ENCODE results near the gene GARNL3. TPM values are rescaled to one million over a fixed set of nuclear protein-coding genes. Genes with fewer than 3 reads are reported as not detected.

Gene GARNL3
- total and polyA plus RNA-seq, 8 donors = 0.76 to 35.8 (median 7.5) TPM

DNA sequence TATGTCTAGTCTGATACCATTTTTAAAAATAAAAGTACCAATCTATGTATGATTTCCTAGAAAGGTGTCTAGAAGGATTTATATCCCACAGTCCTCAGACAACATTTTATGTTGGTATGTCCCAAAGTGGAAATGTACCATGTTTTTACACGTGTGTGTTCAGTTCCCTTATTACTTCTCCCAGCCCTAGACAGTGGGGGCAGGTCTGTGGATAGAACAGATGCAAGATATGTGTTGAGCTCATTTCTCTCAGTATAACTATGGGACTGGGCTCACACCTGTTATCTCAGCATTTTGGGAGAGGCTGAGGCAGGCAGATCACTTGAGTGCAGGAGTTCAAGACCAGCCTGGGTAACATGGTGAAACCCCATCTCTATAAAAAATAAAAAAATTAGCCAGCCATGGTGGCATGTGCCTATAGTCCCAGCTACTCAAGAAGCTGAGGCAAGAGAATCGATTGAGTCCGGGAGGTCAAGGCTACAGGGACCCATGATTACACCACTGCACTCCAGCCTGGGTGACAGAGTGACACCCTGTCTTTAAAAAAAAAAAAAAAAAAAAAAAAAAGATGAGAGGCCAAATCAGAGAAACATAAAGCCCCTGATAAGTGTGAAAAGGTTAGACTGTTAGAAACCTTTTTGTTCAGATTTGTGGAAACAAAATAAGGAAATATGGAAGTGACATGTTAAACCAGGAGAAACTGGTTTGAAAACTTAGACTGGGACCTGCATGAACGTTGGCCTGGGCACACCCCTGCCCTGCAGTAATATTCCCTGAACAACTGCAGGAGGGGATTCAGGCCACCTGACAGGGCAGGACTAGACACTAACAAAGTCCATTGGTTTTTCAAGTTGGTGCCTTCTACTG is 125.0 kb downstream of the GARNL3 start:
- 69 to 84% (median 79%) methylated on average over 4 of the region's 4 CpGs for WGBS, 5 donors
- H3K4me3 ChIP-seq = no peak overlapping the region
- TF ChIP-seq POLR2AphosphoS5 (IDR thresholded peaks at IDR 0.05) = no peak
- no peak for TF ChIP-seq EP300 (IDR thresholded peaks at IDR 0.05)
- TF ChIP-seq CTCF (IDR thresholded peaks at IDR 0.05) = no peak
- TF ChIP-seq POLR2A (IDR thresholded peaks at IDR 0.05) = no peak
- H3K27ac ChIP-seq = no peak overlapping the region
- intact Hi-C loops (cut with DNase I; ENCODE audit: low total_unique reads) = no loop called here
- H3K27me3 ChIP-seq = no peaks in the 10 kb centered on the region
- peaks cover 0 to 11% (median 4%) of the 10 kb centered on the region in 4 donors for H3K36me3 ChIP-seq
- no peak for DNase-seq
- no peaks in the 10 kb centered on the region for H3K9me3 ChIP-seq
- peaks cover 0 to 18% (median 0%) of the 10 kb centered on the region in 4 donors for H3K4me1 ChIP-seq

DNA sequence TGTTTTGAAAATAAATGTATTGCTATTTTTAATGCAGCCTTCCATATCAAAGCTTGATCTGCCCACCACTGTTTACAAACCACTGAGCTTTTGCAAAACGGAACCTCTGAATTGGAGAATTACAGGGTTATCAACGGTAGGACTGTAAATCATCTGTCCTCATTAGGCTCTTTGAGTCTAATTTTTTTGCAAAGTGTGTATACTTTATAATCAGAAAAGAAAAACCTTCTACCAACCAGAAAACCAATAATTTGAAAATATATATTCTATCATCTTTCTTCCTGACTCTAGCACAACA is 125.6 kb downstream of the GARNL3 start:
- no peak overlapping the region for H3K27ac ChIP-seq
- H3K4me1 ChIP-seq = peaks cover 0 to 18% (median 0%) of the 10 kb centered on the region in 4 donors
- H3K36me3 ChIP-seq = peaks cover 0 to 11% (median 4%) of the 10 kb centered on the region in 4 donors
- TF ChIP-seq POLR2AphosphoS5 (IDR thresholded peaks at IDR 0.05) = no peak
- TF ChIP-seq POLR2A (IDR thresholded peaks at IDR 0.05) = no peak
- no peak for TF ChIP-seq EP300 (IDR thresholded peaks at IDR 0.05)
- no peak for TF ChIP-seq CTCF (IDR thresholded peaks at IDR 0.05)
- intact Hi-C loops (cut with DNase I; ENCODE audit: low total_unique reads) = no loop called here
- no peak for DNase-seq
- H3K9me3 ChIP-seq = no peaks in the 10 kb centered on the region
- no peak overlapping the region for H3K4me3 ChIP-seq
- H3K27me3 ChIP-seq = no peaks in the 10 kb centered on the region
- 45 to 72% (median 66%) methylated on average over 2 of the region's 2 CpGs for WGBS, 5 donors

DNA sequence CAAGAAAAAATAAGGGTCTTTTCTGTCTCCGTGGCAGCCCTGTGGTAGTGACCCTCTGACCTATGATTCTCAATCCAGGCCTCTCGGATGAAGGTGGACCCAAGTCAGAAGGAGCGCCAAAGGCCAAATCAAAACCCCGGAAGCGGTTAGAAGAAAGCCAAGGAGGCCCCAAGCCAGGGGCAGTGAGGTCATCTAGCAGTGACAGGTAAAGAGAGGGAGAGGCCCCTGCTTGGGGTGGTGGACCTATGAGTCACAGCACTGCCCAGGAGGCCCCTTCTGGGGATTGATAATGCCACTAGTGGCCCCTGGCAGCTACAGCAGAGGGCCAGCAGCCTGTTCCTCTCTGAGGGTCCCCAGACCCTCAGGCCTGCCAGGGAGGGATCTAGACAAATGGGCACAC is 126.0 kb downstream of the GARNL3 start:
- intact Hi-C loops (cut with DNase I; ENCODE audit: low total_unique reads) = no loop called here
- 42 to 63% (median 50%) methylated on average over 5 of the region's 5 CpGs for WGBS, 5 donors
- H3K27ac ChIP-seq = no peak overlapping the region

DNA sequence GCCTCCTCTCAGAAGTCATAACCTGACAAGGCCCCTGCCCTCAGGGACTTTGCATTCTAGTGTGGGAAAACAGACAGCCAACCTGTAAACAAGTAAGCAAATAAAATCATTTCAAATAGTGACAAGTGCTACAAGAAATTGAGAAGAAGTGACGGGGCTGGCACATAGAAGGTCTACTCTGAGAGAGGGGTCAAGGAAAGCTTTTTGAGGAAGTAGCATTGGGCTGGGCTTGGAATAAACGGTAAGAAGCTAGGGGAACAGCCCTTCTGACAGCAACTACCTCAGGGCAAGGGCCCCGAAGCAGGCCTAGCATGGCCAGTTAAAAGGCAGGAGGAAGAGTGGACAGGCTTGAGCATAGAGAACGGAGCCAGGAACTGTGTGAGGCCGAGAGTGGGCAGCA is 127.6 kb downstream of the GARNL3 start:
- TF ChIP-seq POLR2AphosphoS5 (IDR thresholded peaks at IDR 0.05) = no peak
- no peak for TF ChIP-seq EP300 (IDR thresholded peaks at IDR 0.05)
- TF ChIP-seq CTCF (IDR thresholded peaks at IDR 0.05) = no peak
- 75 to 88% (median 82%) methylated on average over 5 of the region's 5 CpGs for WGBS, 5 donors
- intact Hi-C loops (cut with DNase I; ENCODE audit: low total_unique reads) = no loop called here
- Histone ChIP-seq H3K9me3 (no peaks in the 10 kb centered on the region), H3K36me3 (peaks cover 0 to 11% (median 4%) of the 10 kb centered on the region in 4 donors), H3K4me3 (no peak overlapping the region), H3K4me1 (peaks cover 5 to 26% (median 10%) of the 10 kb centered on the region in 4 donors), H3K27me3 (no peaks in the 10 kb centered on the region), H3K27ac (no peak overlapping the region)
- DNase-seq = no peak

More for the DNA sequence above, 126.0 kb downstream of the GARNL3 start:
- peaks cover 0 to 18% (median 0%) of the 10 kb centered on the region in 4 donors for H3K4me1 ChIP-seq
- DNase-seq = peak in 1 of 2 donors; percentile 86
- TF ChIP-seq EP300 (IDR thresholded peaks at IDR 0.05) (no peak), CTCF (IDR thresholded peaks at IDR 0.05) (no peak), POLR2AphosphoS5 (IDR thresholded peaks at IDR 0.05) (no peak), POLR2A (IDR thresholded peaks at IDR 0.05) (no peak)
- H3K27me3 ChIP-seq = no peaks in the 10 kb centered on the region
- no peak overlapping the region for H3K4me3 ChIP-seq
- H3K36me3 ChIP-seq = peaks cover 0 to 11% (median 4%) of the 10 kb centered on the region in 4 donors
- H3K9me3 ChIP-seq = no peaks in the 10 kb centered on the region
